HG03354 (cell line): ENCODE measurements around the gene CDC45.
A peak's percentile ranks its signal among the peaks of the same experiment; 100 is the strongest.
"Not testable (repeated sequence)": the region's sequence is repeated elsewhere in the genome, so short reads cannot be mapped to it uniquely, and the experiment has no call there.

ENCODE experiments used
- ATAC-seq: cut with Tn5 transposase; IDR thresholded peaks from one replicate; pipeline ENCODE4 v1.9.1; 2021; ENCODE audit warnings: mild to moderate bottlenecking; ENCODE audit not compliant: unreplicated experiment, poor library complexity, severe bottlenecking

CDC45 gene, protein sequence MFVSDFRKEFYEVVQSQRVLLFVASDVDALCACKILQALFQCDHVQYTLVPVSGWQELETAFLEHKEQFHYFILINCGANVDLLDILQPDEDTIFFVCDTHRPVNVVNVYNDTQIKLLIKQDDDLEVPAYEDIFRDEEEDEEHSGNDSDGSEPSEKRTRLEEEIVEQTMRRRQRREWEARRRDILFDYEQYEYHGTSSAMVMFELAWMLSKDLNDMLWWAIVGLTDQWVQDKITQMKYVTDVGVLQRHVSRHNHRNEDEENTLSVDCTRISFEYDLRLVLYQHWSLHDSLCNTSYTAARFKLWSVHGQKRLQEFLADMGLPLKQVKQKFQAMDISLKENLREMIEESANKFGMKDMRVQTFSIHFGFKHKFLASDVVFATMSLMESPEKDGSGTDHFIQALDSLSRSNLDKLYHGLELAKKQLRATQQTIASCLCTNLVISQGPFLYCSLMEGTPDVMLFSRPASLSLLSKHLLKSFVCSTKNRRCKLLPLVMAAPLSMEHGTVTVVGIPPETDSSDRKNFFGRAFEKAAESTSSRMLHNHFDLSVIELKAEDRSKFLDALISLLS

DNA sequence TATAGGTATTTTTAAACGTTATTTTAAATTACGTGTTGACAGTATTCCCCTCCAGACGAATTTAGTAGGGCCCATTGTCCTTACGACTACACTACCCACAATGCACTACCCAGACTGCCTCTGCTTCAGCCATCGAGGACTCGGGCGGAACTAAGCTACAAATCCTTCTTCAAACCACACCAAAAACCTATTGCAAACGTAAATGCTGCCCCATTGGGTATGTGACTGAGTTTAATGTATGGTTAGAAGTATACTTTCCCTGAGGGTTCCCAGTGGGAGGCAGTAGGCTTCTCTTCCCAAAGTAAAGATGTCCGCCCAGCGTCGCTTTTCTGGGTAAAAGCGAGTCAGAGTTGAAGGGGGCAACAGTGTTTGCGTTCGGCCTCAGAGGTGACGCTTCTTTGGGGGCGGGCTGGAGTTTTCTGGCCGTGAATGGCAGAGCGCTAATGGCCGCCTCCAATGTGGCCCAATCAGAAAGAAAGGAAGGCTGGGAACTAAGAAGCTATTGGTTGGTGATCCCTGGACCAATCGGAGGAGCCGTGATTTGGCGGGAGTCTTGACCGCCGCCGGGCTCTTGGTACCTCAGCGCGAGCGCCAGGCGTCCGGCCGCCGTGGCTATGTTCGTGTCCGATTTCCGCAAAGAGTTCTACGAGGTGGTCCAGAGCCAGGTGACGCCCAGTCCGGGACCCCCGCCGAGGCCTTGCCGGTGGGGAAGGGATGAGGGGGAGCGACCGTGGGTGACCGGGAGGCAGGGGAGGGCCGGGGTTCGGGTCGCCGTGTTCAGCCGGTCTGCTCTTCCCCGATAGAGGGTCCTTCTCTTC lies at the start of gene CDC45:
CDC45 (plus strand) TSS at position 566 of the 818 bp plus-strand sequence; CDS start at position 615, 49 bp downstream.
- peak; percentile 90 for ATAC-seq

DNA sequence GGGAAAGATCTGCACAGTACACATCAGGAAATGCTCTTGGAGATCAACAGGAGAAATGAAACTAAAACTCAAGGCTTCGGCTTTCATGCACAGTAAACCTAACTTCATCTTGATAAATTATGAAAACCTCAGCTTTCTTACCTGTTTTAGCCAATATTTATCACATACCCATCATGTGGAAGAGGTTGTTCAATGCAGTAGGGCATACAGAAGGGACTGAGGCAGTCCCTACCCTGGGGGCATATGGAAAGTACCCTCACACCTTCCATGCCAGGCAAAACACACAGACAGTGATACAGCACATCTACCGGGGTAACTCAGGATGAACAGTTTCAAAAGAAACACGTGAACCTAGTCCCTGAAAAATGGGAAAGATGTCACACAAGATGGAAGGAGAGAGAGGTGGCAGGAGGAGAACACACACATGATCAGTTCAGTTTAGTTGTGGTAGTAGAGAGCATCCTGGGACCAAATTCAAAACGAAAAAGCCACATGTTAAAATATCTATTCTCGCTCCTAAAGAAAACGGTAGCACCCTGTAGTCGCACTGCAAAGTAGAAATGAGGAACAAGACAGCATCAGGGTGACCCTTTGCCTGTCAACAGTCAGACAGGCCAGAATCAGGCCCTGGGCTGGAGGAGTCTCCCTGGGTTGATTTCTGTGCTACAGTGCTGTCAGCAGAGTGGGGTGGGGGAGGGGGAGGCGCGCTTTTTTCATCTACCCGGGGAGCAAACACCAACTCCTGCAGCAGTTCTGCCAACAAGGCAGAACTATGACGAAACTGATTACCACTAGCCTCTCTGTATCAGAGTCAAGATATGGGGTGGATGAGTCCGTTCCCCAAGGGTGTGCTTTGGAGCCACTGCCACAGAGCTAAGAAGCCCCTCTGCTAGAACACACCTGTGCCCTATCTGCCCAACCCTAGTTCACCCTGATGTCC lies 49.5 kb upstream of the CDC45 start:
- no peak for ATAC-seq

DNA sequence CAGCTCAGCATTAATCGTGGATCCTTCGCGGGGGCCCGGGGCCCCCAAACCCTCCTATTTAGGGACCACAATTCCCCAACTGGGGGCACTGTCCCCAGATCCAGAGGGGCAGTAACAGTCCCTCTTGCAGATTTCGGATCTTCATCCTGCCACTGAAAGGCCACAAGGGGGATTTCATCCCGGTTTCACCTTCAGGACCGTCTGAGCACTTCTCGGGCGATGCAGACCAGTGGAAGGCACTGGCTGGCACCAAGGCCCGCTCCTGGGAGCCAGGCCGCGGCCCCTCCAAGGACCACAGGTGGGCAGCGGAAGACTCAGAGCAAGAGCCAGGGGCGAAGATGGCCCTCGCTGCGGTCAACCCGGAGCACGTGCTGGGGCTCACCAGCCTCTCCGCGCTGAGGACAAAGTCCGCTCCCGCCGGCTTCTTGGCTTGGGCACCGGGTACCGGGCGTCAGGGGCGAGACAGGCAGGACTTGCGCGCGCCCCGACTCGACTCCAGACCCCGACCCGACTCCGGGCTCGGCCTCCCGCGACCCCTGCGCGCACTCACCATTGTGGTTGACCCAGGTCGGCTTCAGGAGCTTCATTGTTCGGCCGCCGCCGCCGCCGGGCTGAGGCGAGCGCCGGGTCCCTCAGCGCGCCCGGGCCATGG lies 48.7 kb upstream of the CDC45 start:
- peak; percentile 15 for ATAC-seq

DNA sequence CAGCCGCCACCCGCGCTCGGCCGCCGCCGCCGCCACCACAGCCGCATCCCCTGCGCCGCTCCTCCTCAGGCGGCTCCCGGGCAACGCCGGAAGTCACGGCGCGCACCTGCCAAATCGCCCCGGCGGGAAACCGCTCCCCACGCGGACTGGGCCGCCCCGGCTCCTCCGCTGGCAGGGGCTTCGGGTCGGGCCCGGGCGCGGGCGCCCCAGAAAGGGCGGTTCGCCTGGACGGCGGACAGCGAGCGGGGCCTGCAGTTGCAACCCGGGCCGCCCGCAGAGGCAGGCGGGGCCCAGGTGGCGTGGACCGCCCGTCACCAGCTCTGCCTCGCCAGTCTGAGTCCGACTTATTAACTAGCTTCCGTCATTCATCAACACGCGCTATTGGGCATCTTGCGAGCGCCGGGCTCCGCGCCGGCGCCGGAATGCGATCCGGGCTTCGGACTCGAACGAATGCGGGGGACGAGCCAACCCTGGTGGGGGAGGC lies 48.0 kb upstream of the CDC45 start, which contains the start of gene HIRA:
HIRA (minus strand) TSS at position 85 of the 484 bp plus-strand sequence. CDS start 257 bp downstream, outside the sequence.
- peak; percentile 50 for ATAC-seq

DNA sequence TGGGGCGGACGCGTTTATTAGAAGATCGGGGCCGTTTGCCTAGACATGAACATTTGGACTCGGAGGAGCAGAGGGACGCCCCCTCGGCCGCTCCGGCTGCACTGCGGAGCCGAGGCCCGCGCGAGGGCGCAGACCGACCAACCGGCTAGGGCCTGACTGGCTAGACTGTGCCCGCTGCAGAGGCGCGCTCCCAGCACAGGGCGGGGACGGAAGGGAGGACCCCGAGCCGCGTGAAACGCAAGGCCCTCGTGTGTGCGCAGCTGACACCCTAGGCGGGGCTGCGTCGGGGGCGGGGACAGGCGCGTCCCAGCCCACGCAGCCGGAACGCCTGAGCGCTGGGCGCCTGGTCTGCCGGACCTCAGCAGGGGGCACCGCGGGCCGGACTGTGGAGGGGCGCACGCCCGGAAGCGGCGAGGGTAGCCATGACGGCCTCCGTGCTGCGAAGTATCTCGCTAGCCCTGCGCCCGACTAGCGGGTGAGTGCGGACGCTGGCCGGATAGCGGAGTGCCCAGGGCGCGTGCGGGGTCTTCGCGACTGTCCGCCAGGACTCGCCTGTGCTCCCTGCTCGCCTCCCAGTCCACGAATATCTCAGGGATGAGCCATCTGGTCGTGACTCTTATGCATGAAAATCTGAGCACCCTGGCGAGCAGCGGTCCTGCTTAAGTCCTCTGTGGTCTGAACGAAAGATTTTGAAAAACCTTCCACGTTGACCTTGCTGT lies 47.4 kb upstream of the CDC45 start, which contains the start of gene MRPL40:
MRPL40 (plus strand) TSS at position 413 of the 719 bp plus-strand sequence; CDS start at position 423, 10 bp downstream.
- ATAC-seq = peak; percentile 81

DNA sequence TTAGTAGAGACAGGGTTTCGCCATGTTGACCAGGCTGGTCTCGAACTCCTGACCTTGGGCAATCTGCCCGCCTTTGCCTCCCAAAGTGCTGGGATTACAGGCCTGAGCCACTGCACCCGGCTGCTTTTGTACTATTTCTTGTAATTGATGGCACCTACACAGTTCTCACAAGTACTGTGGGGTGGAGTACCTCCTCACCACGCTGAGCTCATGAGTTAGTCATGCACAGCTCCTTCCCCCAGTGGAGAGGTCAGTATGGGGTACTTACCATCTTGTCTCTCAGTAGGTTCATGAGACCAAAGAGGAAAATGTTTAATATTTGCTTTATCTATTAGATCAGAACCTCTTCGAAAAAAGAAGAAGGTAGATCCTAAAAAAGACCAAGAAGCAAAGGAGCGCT lies 45.3 kb upstream of the CDC45 start:
- no peak for ATAC-seq

DNA sequence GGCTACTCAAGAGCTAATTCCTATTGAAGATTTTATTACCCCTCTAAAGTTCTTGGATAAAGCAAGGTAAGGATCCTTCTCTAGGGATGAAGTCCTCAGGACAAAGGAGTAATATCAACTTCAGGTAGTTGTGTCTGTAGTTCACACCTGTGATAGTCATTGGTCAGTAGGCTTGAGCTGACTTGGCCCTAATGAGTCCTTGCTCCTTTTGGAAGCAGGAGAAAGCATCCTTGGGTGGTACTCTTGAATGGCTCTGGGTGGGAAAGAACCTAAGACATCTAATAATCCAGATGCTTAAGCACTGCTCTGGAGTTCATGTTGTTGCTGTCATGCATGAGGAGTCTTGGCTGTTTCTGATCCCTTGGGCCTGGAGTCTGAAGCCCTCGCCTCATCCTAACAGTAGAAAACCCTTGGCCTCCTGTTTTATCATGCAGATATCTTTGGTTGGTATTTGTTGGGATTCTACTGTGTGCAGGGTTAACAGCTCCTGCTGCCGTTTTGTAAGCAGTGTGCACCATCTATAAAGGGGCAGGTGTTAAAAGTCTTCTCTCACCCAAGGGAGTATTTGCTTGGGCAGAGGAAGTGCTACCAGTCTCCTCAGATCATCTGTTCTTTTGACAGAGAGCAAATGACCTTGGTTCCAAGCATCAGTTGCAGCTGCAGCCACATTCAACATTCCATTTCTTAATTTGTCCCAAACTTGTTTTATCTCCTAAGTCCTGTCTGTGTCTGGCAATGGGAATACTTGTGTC lies 44.7 kb upstream of the CDC45 start:
- no peak for ATAC-seq

DNA sequence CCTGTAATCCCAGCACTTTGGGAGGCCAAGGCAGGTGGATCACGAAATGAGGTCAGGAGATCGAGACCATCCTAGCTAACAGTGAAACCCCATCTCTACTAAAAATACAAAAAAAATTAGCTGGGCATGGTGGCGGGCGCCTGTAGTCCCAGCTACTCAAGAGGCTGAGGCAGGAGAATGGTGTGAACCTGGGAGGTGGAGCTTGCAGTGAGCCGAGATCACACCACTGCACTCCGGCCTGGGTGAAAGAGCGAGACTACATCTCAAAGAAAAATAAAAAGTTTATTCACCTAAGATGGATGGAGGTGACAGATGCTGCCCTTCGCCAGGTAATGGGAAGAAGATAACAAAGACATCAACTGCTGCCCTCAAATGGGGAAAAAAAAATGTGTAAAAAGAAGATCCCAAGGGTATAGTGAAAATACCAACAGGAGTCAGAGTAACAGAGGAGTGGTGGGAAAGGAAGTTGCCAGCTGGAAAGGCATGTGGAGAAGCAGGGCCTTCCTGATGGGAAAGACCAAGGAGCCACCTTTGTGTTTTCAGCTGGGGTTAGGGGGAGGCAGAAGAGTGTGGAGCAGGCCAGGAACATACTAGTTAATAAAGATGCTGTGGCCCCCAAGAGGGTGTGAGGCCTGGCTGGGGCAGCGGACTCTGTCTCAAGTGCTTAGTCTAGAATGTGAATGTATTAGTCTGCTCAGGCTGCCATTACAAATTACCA lies 43.1 kb upstream of the CDC45 start:
- not testable (repeated sequence) for ATAC-seq

DNA sequence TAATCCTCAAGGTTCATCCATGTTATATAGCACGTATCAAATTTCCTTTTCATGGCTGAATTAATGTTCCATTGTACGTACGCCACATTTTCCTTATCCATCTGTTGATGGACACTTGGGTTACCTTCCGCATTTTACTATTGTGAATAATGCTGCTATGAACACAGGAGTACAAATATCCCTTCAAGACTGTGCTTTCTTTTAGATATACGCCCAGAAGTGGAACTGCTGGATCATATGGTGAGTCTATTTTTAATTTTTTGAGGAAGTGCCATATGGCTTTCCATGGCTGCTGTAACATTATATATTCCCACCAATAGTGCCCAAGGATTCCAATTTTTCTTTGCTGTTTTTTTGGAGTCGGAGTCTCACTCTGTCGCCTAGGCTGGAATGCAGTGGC lies 41.4 kb upstream of the CDC45 start:
- ATAC-seq = no peak

DNA sequence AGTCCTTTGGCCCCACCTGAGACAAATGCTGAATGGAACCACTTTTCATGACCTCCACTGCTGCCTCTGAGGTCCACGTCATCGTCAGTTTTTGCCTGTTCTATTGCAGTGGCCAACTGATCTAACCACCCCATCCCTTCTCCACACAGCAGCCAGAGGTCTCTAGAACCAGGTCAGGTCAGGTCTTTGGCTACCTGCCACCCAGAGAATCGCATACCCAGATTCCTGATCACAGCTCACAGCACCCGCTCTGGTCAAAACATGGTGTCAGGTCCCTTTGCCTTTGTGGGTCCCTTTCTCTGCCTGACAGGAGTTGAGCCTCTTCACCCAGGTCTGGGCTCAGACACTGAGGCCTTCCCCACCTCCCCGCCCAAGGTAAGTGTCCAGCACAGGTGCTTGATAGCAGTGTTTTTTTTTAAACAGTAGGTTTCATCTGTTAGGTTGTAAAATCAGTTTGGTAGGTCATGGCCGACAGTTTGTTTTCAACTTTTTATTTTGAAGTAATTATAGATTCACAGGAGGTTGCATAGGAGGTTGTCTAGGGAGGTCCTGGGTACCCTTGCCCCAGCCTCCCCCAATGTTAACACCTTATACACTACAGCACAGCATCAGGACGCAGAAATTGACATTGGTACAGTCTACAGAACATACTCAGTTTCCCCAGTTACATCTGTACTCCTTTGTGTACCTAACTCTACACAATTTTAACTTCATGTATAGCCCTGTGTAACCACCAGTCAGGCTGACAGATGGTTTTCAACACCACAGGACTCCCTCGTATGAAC lies 39.1 kb upstream of the CDC45 start:
- no peak for ATAC-seq

DNA sequence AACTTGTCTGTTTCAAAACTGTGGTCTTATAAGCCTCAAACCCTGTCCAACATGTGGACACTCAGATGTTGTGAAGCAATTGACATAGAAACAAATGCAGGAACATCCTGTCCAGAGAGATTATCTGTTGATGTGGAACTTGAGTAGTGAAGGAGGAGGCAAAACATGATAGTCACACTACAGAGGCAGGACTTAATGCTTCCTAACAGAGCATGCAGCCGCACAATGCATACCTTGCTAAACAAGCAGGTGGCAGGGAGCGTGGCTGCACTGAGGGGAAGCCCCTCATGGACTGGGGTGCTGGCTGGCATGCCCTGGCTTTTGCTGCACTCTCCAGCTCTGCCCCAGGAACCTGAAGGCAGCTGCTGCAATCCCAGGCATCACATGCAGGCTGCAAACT lies 37.6 kb upstream of the CDC45 start:
- ATAC-seq = no peak

DNA sequence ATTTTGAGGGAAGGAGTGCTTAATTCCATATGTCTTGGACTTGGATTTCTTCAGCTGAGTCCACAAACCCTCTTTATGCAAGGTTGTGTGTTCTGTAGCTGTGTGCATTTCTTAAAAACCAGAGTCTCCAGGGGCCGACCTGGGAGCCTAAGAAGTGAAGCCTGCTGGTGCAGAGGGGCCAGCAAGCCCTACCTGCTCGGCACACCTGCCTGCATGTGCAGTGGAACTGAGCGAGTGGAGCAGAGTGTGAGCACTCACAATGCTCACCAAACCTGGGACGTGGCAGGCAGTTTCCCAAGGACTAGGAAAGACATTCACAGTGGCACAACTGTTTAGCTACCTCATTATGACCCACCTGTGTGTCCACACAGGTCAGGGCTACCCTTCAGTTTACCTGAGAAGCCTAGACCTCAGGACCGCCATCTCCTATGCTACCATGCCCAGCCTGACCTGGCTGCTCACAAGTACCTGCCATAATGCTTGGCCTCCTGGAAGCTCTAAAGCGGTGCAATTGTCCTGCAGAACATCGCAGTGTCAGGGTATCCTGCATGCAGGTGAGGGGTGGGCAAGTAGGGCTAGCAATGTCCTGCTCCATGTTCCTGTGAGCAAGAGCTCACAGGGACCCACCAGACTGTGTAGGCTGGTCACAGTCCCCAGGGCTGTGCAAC lies 36.0 kb upstream of the CDC45 start:
- ATAC-seq = no peak

DNA sequence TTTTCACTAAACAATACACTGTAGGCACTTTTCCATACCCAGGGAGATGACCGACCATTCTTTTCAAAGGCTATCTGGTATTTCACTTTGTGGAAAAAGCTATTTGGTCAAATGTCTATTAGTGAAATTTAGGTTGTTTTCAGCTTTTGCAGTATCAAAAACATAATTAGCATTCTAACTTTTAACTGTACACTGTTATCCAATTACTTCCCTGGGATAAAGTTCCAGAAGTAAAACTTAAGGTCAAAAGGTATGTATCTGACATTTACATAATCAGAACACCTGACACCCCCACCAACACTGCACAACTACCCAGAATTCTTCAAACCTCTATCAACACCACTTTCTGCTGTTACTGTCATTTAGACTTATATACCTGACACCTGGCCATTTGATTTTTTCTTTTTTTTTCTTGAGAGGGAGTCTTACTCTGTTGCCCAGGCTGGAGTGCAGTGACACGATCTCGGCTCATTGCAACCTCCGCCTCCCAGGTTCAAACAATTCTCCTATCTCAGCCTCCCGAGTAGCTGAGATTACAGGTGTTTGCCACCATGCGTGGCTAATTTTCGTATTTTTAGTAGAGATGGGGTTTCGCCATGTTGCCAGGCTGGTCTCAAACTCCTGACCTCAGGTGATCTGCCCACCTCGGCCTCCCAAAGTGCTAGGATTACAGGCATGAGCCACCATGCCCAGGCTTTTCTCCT lies 34.3 kb upstream of the CDC45 start:
- not testable (repeated sequence) for ATAC-seq

DNA sequence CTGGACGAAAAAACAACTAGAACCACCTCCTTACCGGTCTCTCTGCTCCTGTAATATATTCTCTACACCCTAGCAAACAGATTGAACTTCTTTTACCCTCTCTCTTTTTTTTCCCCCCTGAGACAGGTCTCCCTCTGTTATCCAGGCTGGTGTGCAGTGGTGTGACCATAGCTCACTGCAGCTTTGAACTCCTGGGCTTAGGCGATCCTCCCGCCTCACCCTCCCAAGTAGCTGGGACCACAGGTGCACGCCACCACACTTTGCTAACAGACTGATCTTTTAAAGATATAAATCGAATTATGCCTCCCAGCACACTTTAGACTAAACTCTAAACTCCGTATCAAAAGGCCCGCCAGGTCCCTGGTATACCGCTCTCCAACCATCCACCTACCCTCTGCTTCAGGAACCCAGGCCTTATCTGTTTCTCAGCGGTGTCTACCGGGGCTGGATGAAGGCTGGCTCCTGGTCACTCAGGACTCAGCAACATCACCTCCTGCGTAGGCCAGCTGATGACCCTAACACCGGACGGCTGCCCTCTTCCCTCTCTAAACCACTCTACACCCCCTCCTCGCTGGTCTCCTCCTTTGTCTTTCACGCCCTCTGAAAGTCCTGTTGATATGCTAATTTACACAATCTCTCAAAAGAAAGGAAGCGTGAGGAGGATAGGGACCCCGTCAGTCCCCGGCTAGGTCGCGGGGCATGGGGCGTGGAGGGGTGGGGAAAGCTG lies 33.0 kb upstream of the CDC45 start:
- ATAC-seq = no peak
